Right lobe of liver (tissue), 6 donors: Measurements from ENCODE around the gene FGFR3. TPM values are rescaled to one million over a fixed set of nuclear protein-coding genes. Genes with fewer than 3 reads are reported as not detected.
A peak's percentile ranks its signal among the peaks of the same experiment; 100 is the strongest.

Source experiments
- ATAC-seq, 4 donors: fragments of 200-7000 bp; cut with Tn5 transposase; one replicate each; pipeline ENCODE4 v1.9.1; 2020; ENCODE audit warnings: mild to moderate bottlenecking in 4 of 4, moderate library complexity in 4 of 4
- DNase-seq, 3 donors: peaks; one replicate each; pipeline ENCODE4 v3.0.0-alpha.2; 2020
- H3K27ac ChIP-seq, 3 donors: fragments of 200-600 bp; one replicate each; pipeline ENCODE4 v1.8.0; 2022
- H3K27me3 ChIP-seq, 2 donors: fragments of 200-600 bp; one replicate each; pipeline ENCODE4 v1.8.0; 2022
- H3K36me3 ChIP-seq, 4 donors: fragments of 200-600 bp; sonication (generic) in 1 of 4; one replicate each; pipeline versions ENCODE4 v1.5.1 to v1.8.0; 2017 to 2022; ENCODE audit warnings: control low read depth in 1 of 4
- H3K4me1 ChIP-seq, 4 donors: fragments of 200-600 bp; sonication (generic) in 1 of 4; one replicate each; pipeline versions ENCODE4 v1.5.1 to v1.8.0; 2017 to 2022; ENCODE audit warnings: control low read depth in 1 of 4
- H3K4me3 ChIP-seq, 3 donors: fragments of 200-600 bp; one replicate each; pipeline ENCODE4 v1.8.0; 2022
- H3K9me3 ChIP-seq, 4 donors: fragments of 200-600 bp; sonication (generic) in 1 of 4; one replicate each; pipeline versions ENCODE4 v1.5.1 to v1.8.0; 2017 to 2022; ENCODE audit warnings: control low read depth in 1 of 4
- CTCF ChIP-seq, 4 donors: fragments of 200-600 bp in 3 of 4; fragments of 450-650 bp in 1 of 4; IDR thresholded peaks; one replicate each; pipeline versions ENCODE4 v1.5.1 to v1.8.0; 2016 to 2022; ENCODE audit warnings: antibody characterized with exemption in 4 of 4, mild to moderate bottlenecking in 2 of 4
- POLR2A ChIP-seq: fragments of 450-650 bp; IDR thresholded peaks from one replicate; pipeline ENCODE4 v1.6.1; 2017; ENCODE audit warnings: antibody characterized with exemption, mild to moderate bottlenecking
- WGBS: methylation state at CpG from one replicate; pipeline ENCODE4 v1.1.6; 2018; ENCODE audit warnings: low coverage, low lambda C conversion rate; ENCODE audit not compliant: insufficient coverage; ENCODE audit errors: missing lambda C conversion rate; 5-methylcytosine and 5-hydroxymethylcytosine counted together
- intact Hi-C, 2 donors: fragments of 100-400 bp; cut with DNase I; formaldehyde crosslinking; loops; one replicate each; pipeline versions ENCODE4 v1.11.2 to v1.14.1; 2022
- total RNA-seq, 6 experiments: library from RNA; depleted of rRNA in 2 of 6; stranded (reverse); fragments of >200 nt in 2 of 6; fragmentation: NEBNext Ultra II Directional in 3 of 6; extraction: Animal tissue kit (Norgen Biotek cat#: 25700) in 3 of 6; gene quantifications; one replicate each; pipeline versions ENCODE4 v1.1.0 to v1.2.4, GENCODE V29; 2016 to 2023
- donor health status: DM: no; HTN: yes; CAD: no.
- donor health status: DM: no; HTN: no; CAD: no.
- donor health status: DM: no; HTN: no; CAD: no.
- donor health status: DM: no; HTN: yes; CAD: no.
- donor health status: DM: no; HTN: yes; CAD: no.

Gene FGFR3
- total RNA-seq, 6 experiments from 2014 or later = 14.3 to 30.0 (median 25.7) TPM

- H3K4me1 ChIP-seq = no peaks in the 10 kb centered on the region
- ATAC-seq = no peak
- no peaks in the 10 kb centered on the region for H3K27me3 ChIP-seq
- no peak for TF ChIP-seq CTCF (IDR thresholded peaks at IDR 0.05)
- no peak for TF ChIP-seq POLR2A
- no peak overlapping the region for H3K4me3 ChIP-seq
- no CpG with 5 or more reads among the region's 19 CpGs for WGBS
- no peak for DNase-seq
- intact Hi-C loops = no loop called here
- no peak overlapping the region for H3K27ac ChIP-seq
- no peaks in the 10 kb centered on the region for H3K9me3 ChIP-seq
- peaks cover 0 to 41% (median 11%) of the 10 kb centered on the region in 4 donors for H3K36me3 ChIP-seq
Observed at GRCh38 chr4:1825326-1825725, 32.2 kb downstream of the FGFR3 start.

- TF ChIP-seq CTCF (IDR thresholded peaks at IDR 0.05) (no peak), POLR2A (no peak)
- Histone ChIP-seq H3K9me3 (no peaks in the 10 kb centered on the region), H3K27ac (no peak overlapping the region), H3K4me1 (no peaks in the 10 kb centered on the region), H3K27me3 (no peaks in the 10 kb centered on the region), H3K36me3 (peaks cover 0 to 46% (median 11%) of the 10 kb centered on the region in 4 donors), H3K4me3 (no peak overlapping the region)
- intact Hi-C loops = no loop called here
- no peak for DNase-seq
- peak in 3 of 4 donors; percentile 43 to 62 (median 60) for ATAC-seq
- WGBS = 68% methylated on average over 3 of the region's 30 CpGs
Observed at GRCh38 chr4:1826531-1827350, 33.6 kb downstream of the FGFR3 start.

- TF ChIP-seq CTCF (IDR thresholded peaks at IDR 0.05) (no peak), POLR2A (no peak)
- DNase-seq (no peak), ATAC-seq (no peak)
- WGBS = 100% methylated on average over 2 of the region's 3 CpGs
- H3K4me1 ChIP-seq = no peaks in the 10 kb centered on the region
- no peaks in the 10 kb centered on the region for H3K27me3 ChIP-seq
- H3K9me3 ChIP-seq = no peaks in the 10 kb centered on the region
- no peak overlapping the region for H3K4me3 ChIP-seq
- H3K36me3 ChIP-seq = peaks cover 0 to 46% (median 12%) of the 10 kb centered on the region in 4 donors
- H3K27ac ChIP-seq = no peak overlapping the region
- intact Hi-C loops = no loop called here
Observed at GRCh38 chr4:1830234-1830633, 37.1 kb downstream of the FGFR3 start.

- TF ChIP-seq POLR2A (no peak), CTCF (IDR thresholded peaks at IDR 0.05) (no peak)
- no peaks in the 10 kb centered on the region for H3K9me3 ChIP-seq
- intact Hi-C loops = no loop called here
- no peak overlapping the region for H3K27ac ChIP-seq
- peaks cover 0 to 49% (median 14%) of the 10 kb centered on the region in 4 donors for H3K36me3 ChIP-seq
- H3K4me3 ChIP-seq = no peak overlapping the region
- no peaks in the 10 kb centered on the region for H3K4me1 ChIP-seq
- WGBS = 74% methylated on average over 8 of the region's 8 CpGs
- ATAC-seq = no peak
- no peaks in the 10 kb centered on the region for H3K27me3 ChIP-seq
- DNase-seq = no peak
Observed at GRCh38 chr4:1830642-1831228, 37.6 kb downstream of the FGFR3 start.
